HCT116 (cell line): ENCODE results near the gene IMMP2L. TPM values are rescaled to one million over a fixed set of nuclear protein-coding genes. Genes with fewer than 3 reads are reported as not detected.

Source experiments
- ATAC-seq: fragments of 200-7000 bp; cut with Tn5 transposase; 2 replicates; pipeline ENCODE4 v1.9.1; 2020; ENCODE audit warnings: mild to moderate bottlenecking, moderate library complexity
- BruUV-seq: library from RNA; stranded (reverse); fragments of 400-500 nt; replicated peaks from 2 replicates; lab custom pipeline; 2021; lab: Mats Ljungman, UMichigan
- CTCF ChIA-PET: fragments of 300-600 bp; sonication (Branson Sonifier 250); formaldehyde crosslinking; loops from one replicate; lab custom pipeline; 2021; ENCODE audit warnings: antibody characterized with exemption; lab: Charles Lee
- POLR2A ChIA-PET: fragments of 300-600, 350-600 bp; sonication (Branson Sonifier 250); formaldehyde crosslinking; loops from one replicate; lab custom pipeline; 2021; ENCODE audit warnings: antibody characterized with exemption; lab: Charles Lee
- RAD21 ChIA-PET, 2 experiments: fragments of 300-600 bp; sonication (Branson Sonifier 250); formaldehyde crosslinking; loops; one replicate each; lab custom pipeline; 2023; ENCODE audit warnings: low total read pairs in 2 of 2; ENCODE audit not compliant: uncharacterized antibody in 2 of 2, unreplicated experiment in 2 of 2, low non-redundant PET in 1 of 2; lab: Charles Lee
- DNase-seq: peaks from one replicate; pipeline ENCODE4 v3.0.0-alpha.2; 2010; ENCODE audit warnings: low read depth, low spot score
- H2AFZ ChIP-seq: fragments of 200-600 bp; shearing (Covaris generic), sonication (generic); 2 replicates; pipeline ENCODE4 v1.6.1; 2017; ENCODE audit warnings: low read depth, mixed run types, mixed read lengths, antibody characterized with exemption, low read length; ENCODE audit not compliant: poor library complexity, severe bottlenecking
- H3K27ac ChIP-seq: 2 replicates; pipeline ENCODE4 v1.5.1; 2012; ENCODE audit warnings: low read depth, low read length
- H3K27me3 ChIP-seq: fragments of 200-600 bp; sonication (generic); 2 replicates; pipeline ENCODE4 v1.6.1; 2016; ENCODE audit warnings: mixed run types, low read length, mixed read lengths; ENCODE audit not compliant: insufficient read depth
- H3K36me3 ChIP-seq, 2 experiments: fragments of 200-500 bp in 1 of 2; fragments of 200-600 bp in 1 of 2; sonication (Bioruptor generic) in 1 of 2; sonication (generic) in 1 of 2; 2 replicates each; pipeline versions ENCODE4 v1.5.1 to v1.6.1; 2014 to 2016; ENCODE audit warnings: low read length in 2 of 2, inconsistent platforms in 1 of 2, mixed read lengths in 1 of 2, mixed run types in 1 of 2; ENCODE audit not compliant: insufficient read depth in 2 of 2, control insufficient read depth in 1 of 2
- H3K4me1 ChIP-seq, 2 experiments: fragments of 200-600 bp in 1 of 2; sonication (generic) in 1 of 2; 2 replicates each; pipeline versions ENCODE4 v1.5.1 to v1.6.1; 2012 to 2017; ENCODE audit warnings: low read length in 2 of 2, inconsistent platforms in 1 of 2, mild to moderate bottlenecking in 1 of 2, mixed read lengths in 1 of 2, mixed run types in 1 of 2, moderate library complexity in 1 of 2; ENCODE audit not compliant: insufficient read depth in 2 of 2, control insufficient read depth in 1 of 2
- H3K4me2 ChIP-seq: fragments of 200-600 bp; sonication (generic); 2 replicates; pipeline ENCODE4 v1.6.1; 2017; ENCODE audit warnings: mixed run types, low read length, mixed read lengths
- H3K4me3 ChIP-seq, 2 experiments: fragments of 200-600 bp in 1 of 2; sonication (generic) in 1 of 2; replicated peaks in 1 of 2; 2 replicates each; pipeline ENCODE4 v1.5.1; 2011 to 2016; ENCODE audit warnings: low read length in 2 of 2, control low read depth in 1 of 2, low read depth in 1 of 2, mild to moderate bottlenecking in 1 of 2, mixed read lengths in 1 of 2, mixed run types in 1 of 2
- H3K79me2 ChIP-seq: fragments of 200-600 bp; sonication (generic); 2 replicates; pipeline ENCODE4 v1.6.1; 2017; ENCODE audit warnings: mild to moderate bottlenecking, mixed run types, low read length, moderate library complexity, mixed read lengths; ENCODE audit not compliant: insufficient read depth
- H3K9ac ChIP-seq: fragments of 200-600 bp; sonication (generic); 2 replicates; pipeline ENCODE4 v1.6.1; 2016; ENCODE audit warnings: low read length, mixed read lengths
- H3K9me2 ChIP-seq: fragments of 200-600 bp; sonication (generic), shearing (Covaris generic); 2 replicates; pipeline ENCODE4 v1.6.1; 2017; ENCODE audit warnings: mixed run types, mild to moderate bottlenecking, moderate library complexity; ENCODE audit not compliant: insufficient read depth
- H3K9me3 ChIP-seq, 2 experiments: fragments of 200-500 bp in 1 of 2; fragments of 200-600 bp in 1 of 2; sonication (Bioruptor generic) in 1 of 2; sonication (generic) in 1 of 2; 2 replicates each; pipeline ENCODE4 v1.6.1; 2014 to 2017; ENCODE audit warnings: low read length in 2 of 2, mixed read lengths in 2 of 2, inconsistent platforms in 1 of 2, low read depth in 1 of 2, mild to moderate bottlenecking in 1 of 2, mixed run types in 1 of 2, moderate library complexity in 1 of 2; ENCODE audit not compliant: control insufficient read depth in 1 of 2, insufficient read depth in 1 of 2
- H4K20me1 ChIP-seq: fragments of 200-600 bp; sonication (generic), shearing (Covaris generic); 2 replicates; pipeline ENCODE4 v1.6.1; 2017; ENCODE audit warnings: mixed run types, mild to moderate bottlenecking, moderate library complexity; ENCODE audit not compliant: insufficient read depth
- ATF3 ChIP-seq: IDR thresholded peaks from 2 replicates; pipeline ENCODE4 v1.6.1; 2012
- CBX3 ChIP-seq: IDR thresholded peaks from 2 replicates; pipeline ENCODE4 v1.6.1; 2012; ENCODE audit warnings: low read depth
- CEBPB ChIP-seq: IDR thresholded peaks from 2 replicates; pipeline ENCODE4 v1.6.1; 2012; ENCODE audit warnings: low read depth
- CTCF ChIP-seq, 3 experiments: fragments of 200-600 bp in 1 of 3; sonication (generic) in 1 of 3; IDR thresholded peaks in 2 of 3; conservative IDR thresholded peaks in 1 of 3; 2 replicates each; pipeline ENCODE4 v1.5.1; 2012 to 2017; ENCODE audit warnings: low read depth in 2 of 3, low read length in 2 of 3, antibody characterized with exemption in 1 of 3, borderline replicate concordance in 1 of 3, control low read depth in 1 of 3, mild to moderate bottlenecking in 1 of 3, mixed read lengths in 1 of 3, mixed run types in 1 of 3, moderate library complexity in 1 of 3; ENCODE audit not compliant: insufficient read depth in 1 of 3
- ELF1 ChIP-seq: IDR thresholded peaks from 2 replicates; pipeline ENCODE4 v1.6.1; 2012; ENCODE audit warnings: low read depth, borderline replicate concordance
- EZH2phosphoT487 ChIP-seq: fragments of 200-600 bp; IDR thresholded peaks from 2 replicates; pipeline ENCODE4 v1.6.1; 2018; ENCODE audit warnings: antibody characterized with exemption, borderline replicate concordance
- MAX ChIP-seq: IDR thresholded peaks from 2 replicates; pipeline ENCODE4 v1.6.1; 2012
- POLR2A ChIP-seq: IDR thresholded peaks from 2 replicates; pipeline ENCODE4 v1.7.0; 2011; ENCODE audit warnings: borderline replicate concordance; ENCODE audit not compliant: insufficient read depth, insufficient read length; ENCODE audit errors: extremely low read depth
- POLR2AphosphoS5 ChIP-seq: IDR thresholded peaks from 2 replicates; pipeline ENCODE4 v1.6.1; 2011; ENCODE audit warnings: mild to moderate bottlenecking, low read depth, low read length, moderate library complexity
- SIN3A ChIP-seq: IDR thresholded peaks from 2 replicates; pipeline ENCODE4 v1.6.1; 2012; ENCODE audit warnings: low read depth
- TCF7L2 ChIP-seq: IDR thresholded peaks from 2 replicates; pipeline ENCODE4 v1.7.0; 2011; ENCODE audit warnings: borderline replicate concordance, inconsistent platforms; ENCODE audit not compliant: insufficient read depth, insufficient read length; ENCODE audit errors: extremely low read depth
- YY1 ChIP-seq: IDR thresholded peaks from 2 replicates; pipeline ENCODE4 v1.6.1; 2011; ENCODE audit warnings: low read length, low read depth, moderate library complexity, mild to moderate bottlenecking; ENCODE audit not compliant: insufficient replicate concordance; ENCODE audit errors: extremely low read depth
- intact Hi-C: fragments of 100-400 bp; cut with micrococcal nuclease; formaldehyde crosslinking; loops from 2 replicates; pipeline ENCODE4 v1.10.0; 2022
- total RNA-seq: library from RNA; stranded (reverse); gene quantifications from one replicate; pipeline ENCODE4 v1.2.1, GENCODE V29; 2021; ENCODE audit not compliant: unreplicated experiment

IMMP2L gene
- total RNA-seq, 1 experiment from 2014 or later = 21.1 TPM

GRCh38 chr7:111047595-111047994 lies 514.7 kb downstream of the IMMP2L start:
- Histone ChIP-seq H3K9me2 (no peaks in the 10 kb centered on the region), H4K20me1 (no peaks in the 10 kb centered on the region), H3K27me3 (no peaks in the 10 kb centered on the region), H3K9me3 (no peaks in the 10 kb centered on the region), H2AFZ (no peak overlapping the region), H3K27ac (no peak overlapping the region), H3K4me2 (no peak overlapping the region), H3K4me1 (no peaks in the 10 kb centered on the region), H3K9ac (no peak overlapping the region), H3K4me3 (no peak overlapping the region), H3K79me2 (no peaks in the 10 kb centered on the region), H3K36me3 (no peaks in the 10 kb centered on the region)
- no TSS peak for BruUV-seq
- DNase-seq (no peak), ATAC-seq (no peak)
- ChIA-PET CTCF (no interaction called here), POLR2A (no interaction called here), RAD21 (no interaction called here)
- intact Hi-C loops = no loop called here
- no peak for TF ChIP-seq MAX
- no peak for TF ChIP-seq SIN3A
- TF ChIP-seq TCF7L2 = no peak
- TF ChIP-seq EZH2phosphoT487 = no peak
- no peak for TF ChIP-seq POLR2AphosphoS5

GRCh38 chr7:111045449-111045848 lies 516.8 kb downstream of the IMMP2L start:
- Histone ChIP-seq H3K36me3 (no peaks in the 10 kb centered on the region), H3K4me3 (no peak overlapping the region), H3K27ac (no peak overlapping the region), H3K9me2 (no peaks in the 10 kb centered on the region), H3K27me3 (no peaks in the 10 kb centered on the region), H2AFZ (no peak overlapping the region), H3K4me2 (no peak overlapping the region), H3K4me1 (no peaks in the 10 kb centered on the region), H3K9me3 (no peaks in the 10 kb centered on the region), H3K79me2 (no peaks in the 10 kb centered on the region), H4K20me1 (no peaks in the 10 kb centered on the region), H3K9ac (no peak overlapping the region)
- no peak for DNase-seq
- RAD21 ChIA-PET = no interaction called here
- no peak for ATAC-seq
- CTCF ChIA-PET = no interaction called here
- POLR2A ChIA-PET = no interaction called here
- intact Hi-C loops = no loop called here
- no TSS peak for BruUV-seq
- TF ChIP-seq CTCF (IDR thresholded peaks at IDR 0.05 in 2 of 3, conservative IDR thresholded peaks at IDR 0.05 in 1 of 3; ENCODE audit: borderline replicate concordance in 1 of 3, insufficient read depth in 1 of 3, low read depth in 2 of 3, low read length in 2 of 3) (no peak), ATF3 (no peak), CBX3 (no peak), YY1 (no peak), CEBPB (no peak), ELF1 (no peak), POLR2A (no peak)
- TF ChIP-seq, all 23 proteins: peak for 0
